ENCODE results near the gene STK17A.

DNA sequence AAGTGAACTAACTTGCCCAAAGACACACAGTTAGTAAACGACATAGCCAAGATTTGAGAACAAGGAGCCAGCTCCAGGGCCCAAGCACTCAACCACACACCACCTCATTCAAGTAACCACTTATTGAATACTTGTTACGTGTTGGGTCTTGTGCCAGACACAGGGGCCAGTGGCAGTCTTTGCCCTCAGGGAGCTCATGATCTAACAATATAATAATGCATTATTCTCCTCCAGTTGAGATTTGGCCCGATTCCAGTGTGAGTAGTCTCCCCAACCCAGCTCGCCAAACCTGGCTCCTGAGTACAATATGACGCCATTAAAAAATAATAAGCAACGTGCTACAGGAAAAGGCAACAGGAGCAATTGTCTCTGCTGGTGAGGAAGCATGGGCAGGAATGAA is 14.4 kb upstream of the STK17A start:
- TF ChIP-seq ARNT (IDR thresholded peaks at IDR 0.05) (no peak), SP1 (IDR thresholded peaks at IDR 0.05) (no peak), FOXM1 (IDR thresholded peaks at IDR 0.05; ENCODE audit: borderline replicate concordance) (no peak), BHLHE40 (IDR thresholded peaks at IDR 0.05; ENCODE audit: borderline replicate concordance) (no peak), TARDBP (IDR thresholded peaks at IDR 0.05) (no peak), SUZ12 (IDR thresholded peaks at IDR 0.05) (no peak), ELF4 (IDR thresholded peaks at IDR 0.05) (no peak), NFRKB (IDR thresholded peaks at IDR 0.05) (no peak)

Measured in HEK293T (cell line).